ENCODE results near the gene RPL35.

DNA sequence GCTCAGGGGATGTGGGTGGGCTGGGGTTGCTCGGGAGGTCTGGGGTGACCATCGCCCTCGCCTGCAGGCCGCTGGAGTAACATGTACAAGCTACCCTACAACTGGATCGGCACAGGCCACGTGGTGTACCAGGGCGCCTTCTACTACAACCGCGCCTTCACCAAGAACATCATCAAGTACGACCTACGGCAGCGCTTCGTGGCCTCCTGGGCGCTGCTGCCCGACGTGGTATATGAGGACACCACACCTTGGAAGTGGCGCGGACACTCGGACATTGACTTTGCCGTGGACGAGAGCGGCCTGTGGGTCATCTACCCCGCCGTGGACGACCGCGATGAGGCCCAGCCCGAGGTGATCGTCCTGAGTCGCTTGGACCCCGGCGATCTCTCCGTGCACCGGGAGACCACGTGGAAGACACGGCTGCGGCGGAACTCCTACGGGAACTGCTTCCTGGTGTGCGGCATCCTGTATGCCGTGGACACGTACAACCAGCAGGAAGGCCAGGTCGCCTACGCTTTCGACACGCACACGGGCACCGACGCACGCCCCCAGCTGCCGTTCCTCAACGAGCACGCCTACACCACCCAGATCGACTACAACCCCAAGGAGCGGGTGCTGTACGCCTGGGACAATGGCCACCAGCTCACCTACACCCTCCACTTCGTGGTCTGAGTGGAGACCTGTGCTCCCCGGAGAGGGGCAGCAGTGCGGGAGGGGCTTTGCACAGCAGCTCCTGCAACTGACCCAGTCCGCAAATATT is 51.8 kb downstream of the RPL35 start:
- TF ChIP-seq EZH2phosphoT487 (IDR thresholded peaks at IDR 0.05) (no peak), EZH2 (IDR thresholded peaks at IDR 0.05) (no peak)
- TF ChIP-seq, protein P1, sequence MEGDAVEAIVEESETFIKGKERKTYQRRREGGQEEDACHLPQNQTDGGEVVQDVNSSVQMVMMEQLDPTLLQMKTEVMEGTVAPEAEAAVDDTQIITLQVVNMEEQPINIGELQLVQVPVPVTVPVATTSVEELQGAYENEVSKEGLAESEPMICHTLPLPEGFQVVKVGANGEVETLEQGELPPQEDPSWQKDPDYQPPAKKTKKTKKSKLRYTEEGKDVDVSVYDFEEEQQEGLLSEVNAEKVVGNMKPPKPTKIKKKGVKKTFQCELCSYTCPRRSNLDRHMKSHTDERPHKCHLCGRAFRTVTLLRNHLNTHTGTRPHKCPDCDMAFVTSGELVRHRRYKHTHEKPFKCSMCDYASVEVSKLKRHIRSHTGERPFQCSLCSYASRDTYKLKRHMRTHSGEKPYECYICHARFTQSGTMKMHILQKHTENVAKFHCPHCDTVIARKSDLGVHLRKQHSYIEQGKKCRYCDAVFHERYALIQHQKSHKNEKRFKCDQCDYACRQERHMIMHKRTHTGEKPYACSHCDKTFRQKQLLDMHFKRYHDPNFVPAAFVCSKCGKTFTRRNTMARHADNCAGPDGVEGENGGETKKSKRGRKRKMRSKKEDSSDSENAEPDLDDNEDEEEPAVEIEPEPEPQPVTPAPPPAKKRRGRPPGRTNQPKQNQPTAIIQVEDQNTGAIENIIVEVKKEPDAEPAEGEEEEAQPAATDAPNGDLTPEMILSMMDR (IDR thresholded peaks at IDR 0.05): no peak
